NCI-H345 treated with DMSO at 0.1 percent for 48 hours (cell line): Measurements from ENCODE around the gene TPRN.

ENCODE experiments used
- DNase-seq: peaks from one replicate; lab custom pipeline; 2025; ENCODE audit not compliant: unreplicated experiment; lab: John Stamatoyannopoulos, UW

Gene TPRN

GRCh38 chr9:137174722-137175293, 25.7 kb downstream of the TPRN start:
- DNase-seq, result no peak

GRCh38 chr9:137173796-137174664, 26.5 kb downstream of the TPRN start:
- DNase-seq, result no peak

GRCh38 chr9:137172901-137173795, 27.4 kb downstream of the TPRN start:
- no peak for DNase-seq

- DNase-seq, result no peak
These were observed 29.2 kb downstream of the TPRN start for GRCh38 chr9:137171149-137171900.

- DNase-seq, result no peak
These were observed 29.9 kb downstream of the TPRN start for GRCh38 chr9:137170486-137171148.

- DNase-seq, result no peak
These were observed 30.6 kb downstream of the TPRN start, which contains the start of gene LRRC26 for GRCh38 chr9:137169896-137170358. LRRC26 (minus strand) TSS chr9:137170051; CDS start chr9:137169943, 108 bp downstream.

- DNase-seq, result peak; percentile 80
These were observed 31.4 kb downstream of the TPRN start for GRCh38 chr9:137168904-137169856.

- no peak for DNase-seq
These were observed 32.0 kb downstream of the TPRN start for GRCh38 chr9:137168573-137168903.

- no peak for DNase-seq
These were observed 32.6 kb downstream of the TPRN start for GRCh38 chr9:137167747-137168572.

GRCh38 chr9:137167277-137167746, 33.2 kb downstream of the TPRN start:
- DNase-seq, result peak; percentile 6

- no peak for DNase-seq
These were observed 33.9 kb downstream of the TPRN start for GRCh38 chr9:137166380-137167229.

- no peak for DNase-seq
These were observed 35.2 kb downstream of the TPRN start for GRCh38 chr9:137165250-137165836.

- no peak for DNase-seq
These were observed 35.9 kb downstream of the TPRN start for GRCh38 chr9:137164370-137165249.

GRCh38 chr9:137163805-137164204, 36.7 kb downstream of the TPRN start:
- DNase-seq, result no peak

- no peak for DNase-seq
These were observed 37.2 kb downstream of the TPRN start for GRCh38 chr9:137163365-137163715.
